NCI-H2107 (cell line): ENCODE results near the gene VARS1.
"Not testable (repeated sequence)": the region's sequence is repeated elsewhere in the genome, so short reads cannot be mapped to it uniquely, and the experiment has no call there.

ENCODE experiments used
- DNase-seq: peaks from one replicate; lab custom pipeline; 2025; lab: John Stamatoyannopoulos, UW

Gene VARS1

GRCh38 chr6:31794294-31794865, 1.2 kb downstream of the VARS1 start:
- no peak for DNase-seq

GRCh38 chr6:31793927-31794245, 1.7 kb downstream of the VARS1 start:
- not testable (repeated sequence) for DNase-seq

DNA sequence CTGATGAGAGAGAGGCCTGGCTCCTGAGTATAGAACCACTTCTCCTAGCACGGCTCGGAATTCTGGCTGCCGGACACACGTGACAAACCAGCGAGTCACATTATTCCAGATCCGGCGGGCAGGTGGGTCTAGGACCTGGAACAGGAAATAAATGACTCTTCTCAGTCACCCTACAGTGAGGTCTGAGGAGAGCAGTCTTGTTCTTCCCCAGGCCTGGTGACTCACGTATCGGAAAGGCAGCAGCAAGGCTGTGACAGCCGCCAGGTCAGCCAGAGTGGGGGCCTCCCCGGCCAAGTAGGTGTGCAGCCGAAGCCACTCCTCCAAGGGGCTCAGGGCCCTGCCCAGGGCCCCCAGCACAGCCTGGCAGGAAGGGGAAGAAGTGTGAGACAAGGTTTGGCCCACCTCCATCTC, 2.8 kb downstream of the VARS1 start:
- DNase-seq, result no peak

DNA sequence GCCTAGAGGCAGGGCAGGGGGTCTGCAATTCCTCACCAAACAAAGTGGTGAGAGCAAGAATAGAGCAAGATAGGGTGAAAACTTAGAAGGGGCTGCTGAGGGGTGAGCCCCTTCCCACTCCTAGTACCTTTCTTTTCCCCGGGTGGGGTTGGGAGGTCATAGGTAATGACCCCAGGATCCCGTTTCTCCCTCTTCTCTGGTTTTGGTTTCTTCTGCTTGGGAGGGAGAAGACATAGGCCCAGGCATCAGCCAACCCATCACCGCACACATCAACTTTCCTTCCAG, 3.5 kb downstream of the VARS1 start:
- DNase-seq, result no peak

GRCh38 chr6:31791324-31792089, 4.0 kb downstream of the VARS1 start:
- DNase-seq, result no peak

DNA sequence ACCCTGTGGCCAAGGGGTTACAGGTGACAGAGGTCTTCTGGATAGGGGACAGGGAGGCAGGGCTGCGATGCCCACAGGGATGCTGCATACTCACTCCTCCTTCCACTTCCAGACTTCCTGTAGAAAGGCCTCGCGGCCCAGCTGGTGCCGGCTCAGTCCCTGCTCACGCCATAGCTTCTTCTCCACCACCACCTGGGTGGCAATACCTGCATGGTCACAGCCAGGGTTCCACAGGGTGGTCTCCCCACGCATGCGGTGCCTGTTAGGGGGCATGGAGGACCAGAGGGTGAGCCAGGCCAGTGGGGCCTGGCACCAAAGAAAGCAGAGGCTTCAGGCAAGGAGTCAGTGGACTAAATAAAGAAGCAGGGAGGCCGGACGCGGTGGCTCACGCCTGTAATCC, 10.1 kb downstream of the VARS1 start:
- no peak for DNase-seq

DNA sequence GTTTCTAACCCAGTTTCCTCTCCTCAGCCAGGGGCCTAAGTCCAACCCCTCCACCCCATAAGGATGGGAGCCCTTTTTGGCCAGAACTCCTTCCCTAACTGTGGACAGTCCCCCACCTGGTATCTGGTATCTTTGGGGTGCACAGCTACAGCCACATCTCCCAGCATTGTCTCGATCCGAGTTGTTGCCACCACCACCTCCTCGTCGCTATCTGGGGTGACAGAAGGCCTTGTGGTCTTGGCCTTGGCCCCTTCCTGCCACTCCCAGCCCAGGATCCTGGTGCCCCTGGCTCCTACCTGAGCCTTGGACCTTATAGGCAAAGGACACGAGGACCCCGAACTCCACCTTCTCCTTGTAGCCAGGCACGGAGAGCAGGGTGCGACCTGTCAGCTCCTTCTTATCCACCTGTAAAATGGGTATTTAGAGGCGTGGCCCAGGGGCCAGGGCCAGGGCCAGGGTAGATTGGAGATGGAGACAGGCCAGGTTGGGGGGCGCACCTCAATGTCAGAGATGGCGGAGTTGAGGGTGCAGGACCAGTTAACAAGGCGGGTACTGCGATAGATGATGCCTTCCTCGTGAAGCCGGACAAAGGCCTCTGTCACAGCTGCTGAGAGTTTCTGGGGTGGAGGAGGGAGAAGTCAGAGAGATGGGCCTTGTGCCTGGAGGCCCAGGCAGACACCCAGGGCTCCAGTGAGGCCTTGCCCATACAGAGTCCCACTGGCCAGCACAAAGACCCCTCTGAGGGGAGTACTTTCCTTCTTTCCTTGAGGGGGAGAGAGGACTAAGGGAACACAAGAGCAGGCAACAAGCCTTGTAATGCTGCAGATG, 11.2 kb downstream of the VARS1 start:
- no peak for DNase-seq

- no peak for DNase-seq
Observed at GRCh38 chr6:31782126-31782855, 13.3 kb downstream of the VARS1 start.

DNA sequence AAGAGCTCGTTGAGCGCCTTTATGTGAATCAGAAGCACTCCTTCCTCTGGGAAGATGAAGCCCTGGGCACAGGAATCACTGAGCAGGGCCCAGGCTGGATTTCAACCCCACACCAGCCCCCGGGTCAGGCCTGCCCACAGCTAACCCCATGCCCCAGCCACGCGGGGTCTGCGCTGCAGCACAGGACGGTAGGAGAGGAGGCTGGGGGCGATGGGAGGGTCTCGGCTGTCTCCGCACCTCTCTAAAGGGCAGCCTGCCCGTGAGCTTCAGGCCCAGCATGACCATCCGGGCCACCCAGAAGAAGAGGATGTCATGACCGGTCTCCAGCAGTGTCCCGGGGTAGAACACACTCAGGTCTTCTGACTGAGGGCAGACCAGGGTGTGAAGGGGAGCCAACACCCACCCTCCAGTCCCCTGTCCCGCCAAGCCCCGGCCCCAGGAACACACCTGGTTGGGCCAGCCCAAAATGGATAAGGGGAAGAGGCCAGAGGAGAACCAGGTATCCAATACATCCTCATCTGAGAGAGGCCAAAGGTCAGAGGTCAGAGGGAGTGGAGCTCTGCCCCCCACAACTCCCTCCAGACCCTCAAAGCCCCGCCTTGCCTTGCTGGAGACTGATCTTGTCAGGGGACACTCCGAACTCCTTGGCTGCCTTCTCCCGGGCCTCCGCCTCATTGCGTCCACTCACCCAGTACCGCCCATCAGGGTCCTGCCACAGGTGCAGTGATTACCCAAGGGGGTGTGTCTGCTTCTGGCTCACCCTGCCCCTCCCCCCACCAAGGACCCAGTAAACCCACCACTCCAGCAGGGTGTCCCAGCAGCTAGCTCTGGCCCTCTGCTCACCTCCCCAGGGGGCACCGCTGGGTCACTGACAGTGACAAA, 14.1 kb downstream of the VARS1 start:
- DNase-seq, result no peak

- no peak for DNase-seq
Observed at GRCh38 chr6:31780507-31781243, 14.9 kb downstream of the VARS1 start.

- DNase-seq, result no peak
Observed at GRCh38 chr6:31779908-31780307, 15.6 kb downstream of the VARS1 start.

DNA sequence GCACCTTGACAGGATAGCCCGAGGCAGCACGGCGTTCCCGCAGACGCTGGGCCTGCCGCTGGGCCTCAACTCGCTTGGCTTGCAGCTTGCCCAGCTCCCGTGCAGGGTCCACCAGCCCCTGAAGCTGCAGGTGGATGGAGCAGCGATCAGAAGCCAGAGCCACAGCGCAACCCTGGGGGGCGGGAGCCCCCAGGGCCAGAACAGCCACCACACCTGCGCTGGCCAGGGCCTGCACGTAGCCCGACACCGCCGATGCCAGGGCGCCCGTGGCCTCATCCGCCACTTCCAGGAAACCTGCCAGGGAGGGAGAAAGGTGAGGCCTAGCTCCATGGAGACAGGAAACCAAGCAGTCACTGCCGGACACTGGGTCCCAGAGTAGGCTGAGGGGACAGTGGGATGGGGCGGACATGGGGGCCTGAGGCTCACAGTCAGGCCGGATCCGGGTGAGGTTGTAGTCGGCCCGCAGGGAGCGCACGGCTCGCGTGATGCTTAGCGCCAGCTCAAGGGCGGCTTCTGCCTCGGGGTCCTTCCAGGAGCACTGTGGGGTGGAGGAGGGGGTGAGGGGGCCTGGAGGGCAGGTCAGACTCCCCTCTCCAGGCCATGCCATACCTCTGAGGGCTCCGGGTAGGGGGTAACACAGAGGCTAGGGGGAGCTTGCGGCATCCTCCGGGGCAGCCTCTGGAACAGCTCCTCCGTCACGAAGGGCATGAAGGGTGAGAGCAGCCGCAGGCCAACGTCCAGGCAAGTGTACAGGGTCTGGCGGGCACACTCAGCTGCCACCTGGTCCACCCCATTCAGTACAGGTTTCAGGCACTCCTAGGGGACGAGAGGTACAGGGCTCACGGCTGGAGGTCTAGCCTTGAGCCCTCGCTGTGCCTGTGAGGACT, 16.3 kb downstream of the VARS1 start:
- no peak for DNase-seq

DNA sequence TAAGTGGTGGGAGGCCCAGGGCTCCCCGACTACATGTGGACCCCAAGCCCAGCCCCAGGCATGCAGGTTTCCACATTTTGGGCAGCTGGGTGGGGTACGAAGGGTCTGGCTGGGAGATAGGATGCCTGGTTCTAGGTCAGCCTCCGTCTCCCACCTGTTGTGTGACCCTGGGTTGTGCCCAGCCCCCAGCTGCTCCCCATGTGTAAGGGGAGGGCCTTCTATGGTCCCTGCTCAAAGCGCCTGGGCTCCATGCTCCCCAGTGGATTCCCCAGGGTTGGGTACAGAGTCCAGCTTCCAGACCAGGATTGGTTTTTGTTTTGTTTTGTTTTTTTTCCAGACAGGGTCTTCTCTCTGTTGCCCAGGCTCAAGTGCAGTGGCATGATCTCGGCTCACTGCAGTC, 17.4 kb downstream of the VARS1 start:
- DNase-seq, result no peak

- no peak for DNase-seq
Observed at GRCh38 chr6:31777667-31778050, 17.9 kb downstream of the VARS1 start.

DNA sequence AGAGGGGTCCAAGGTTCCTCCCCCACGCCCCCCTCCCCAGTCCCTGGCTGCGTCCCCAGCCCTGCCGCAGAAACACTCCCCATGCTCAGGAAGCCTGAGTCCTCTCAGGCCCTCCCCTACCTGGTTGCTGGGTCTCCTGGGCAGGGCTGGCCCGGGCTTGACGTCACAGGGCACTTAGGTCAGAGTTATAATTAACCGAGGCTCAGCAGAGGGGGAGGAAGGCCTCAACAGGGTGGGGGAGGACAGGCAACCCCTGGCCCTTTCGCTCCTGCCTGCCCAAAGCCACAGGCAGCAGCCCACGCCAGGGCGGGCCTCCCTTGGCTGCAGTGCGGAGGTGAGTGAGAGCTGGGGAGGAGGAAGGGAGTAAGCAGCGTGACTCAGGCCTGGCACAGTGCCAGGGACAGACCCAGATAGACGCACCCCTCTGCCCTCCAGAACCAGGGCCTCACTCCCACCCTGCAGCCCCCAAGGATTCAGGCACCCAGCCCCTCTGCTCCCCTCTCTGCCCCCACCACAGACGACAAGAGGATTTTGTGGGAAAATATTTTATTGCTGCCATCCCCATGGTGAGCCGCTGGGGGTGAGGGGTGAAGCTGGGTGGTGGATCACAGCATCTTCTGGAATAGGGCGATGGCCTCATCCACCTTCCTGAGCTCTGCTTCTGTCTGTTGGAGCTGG, 18.4 kb downstream of the VARS1 start, which contains the start of gene VWA7:
Gene VWA7 (minus strand): TSS at position 340 of the 678 bp plus-strand sequence. CDS start 549 bp downstream, outside the sequence.
- no peak for DNase-seq

DNA sequence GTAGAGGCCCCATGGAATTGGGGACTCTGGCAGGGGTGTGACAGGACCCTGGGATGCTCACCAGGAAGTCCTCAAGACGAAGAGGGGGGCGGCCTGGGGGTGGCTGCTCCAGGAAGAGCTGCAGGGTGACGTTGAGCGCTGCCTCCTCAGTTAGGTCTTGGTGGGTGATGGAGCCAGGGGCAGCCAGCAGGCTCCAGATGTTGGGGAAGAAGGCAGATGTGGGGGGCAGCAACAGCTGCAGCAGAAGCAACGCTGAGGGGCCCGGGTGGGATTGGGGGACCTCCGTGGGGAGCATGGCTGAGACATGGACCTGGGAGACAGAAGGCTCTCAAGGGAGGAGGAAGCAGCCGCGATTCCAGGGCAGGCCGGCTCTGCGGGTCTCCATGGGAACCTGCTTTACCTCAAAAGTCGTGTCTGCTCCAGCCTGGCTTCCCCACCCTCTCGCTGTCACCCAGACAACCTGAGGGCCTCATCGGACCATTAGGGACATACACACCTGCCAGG, 19.0 kb downstream of the VARS1 start:
- DNase-seq, result no peak

GRCh38 chr6:31775633-31776484, 19.7 kb downstream of the VARS1 start:
- no peak for DNase-seq

DNA sequence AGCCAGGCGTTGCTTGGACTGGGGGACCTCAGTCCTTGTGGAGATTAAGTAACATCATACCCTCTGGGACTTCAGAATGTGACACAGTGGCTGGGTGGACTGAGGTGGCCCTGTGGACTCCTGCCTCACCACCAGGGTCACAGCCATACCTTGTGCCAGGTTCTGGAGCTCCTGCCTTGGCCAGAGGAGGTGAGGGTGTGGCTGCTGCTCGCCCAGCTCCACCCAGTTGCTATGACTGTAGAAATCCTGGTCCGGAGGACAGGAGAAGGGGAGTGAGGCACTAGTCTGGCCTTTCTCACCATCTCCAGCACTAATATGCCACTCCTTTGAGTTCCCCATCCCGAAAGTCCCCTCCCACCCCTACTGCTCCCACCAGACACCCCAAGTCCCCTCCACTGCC, 20.4 kb downstream of the VARS1 start:
- no peak for DNase-seq
